ENCODE data around the gene ROCK2. TPM values are rescaled to one million over a fixed set of nuclear protein-coding genes. Genes with fewer than 3 reads are reported as not detected.

The ROCK2 gene
- total and polyA plus RNA-seq, 8 donors, result 3.5 to 21.5 (median 12.1) TPM

GRCh38 chr2:11228692-11229091 lies 115.7 kb downstream of the ROCK2 start:
- no peak overlapping the region for H3K4me3 ChIP-seq
- intact Hi-C loops (cut with DNase I), result loop anchor here in 1 of 3 donors (10.0 kb wide), 1 partner anchor 94 kb away; a partner anchor contains a TSS
- no peaks in the 10 kb centered on the region for H3K27me3 ChIP-seq
- no peaks in the 10 kb centered on the region for H3K36me3 ChIP-seq
- FAIRE-seq, result no peak
- WGBS, 2 donors, result 52 to 58% methylated on average over 1 of the region's 1 CpG
- no peaks in the 10 kb centered on the region for H3K4me1 ChIP-seq
- no peak overlapping the region for H3K27ac ChIP-seq
- H3K9me3 ChIP-seq, result no peaks in the 10 kb centered on the region
- DNase-seq, result no peak
- ATAC-seq, result no peak
- TF ChIP-seq CTCF (IDR thresholded peaks at IDR 0.05), result no peak

- DNase-seq (no peak), ATAC-seq (no peak), FAIRE-seq (no peak)
- Histone ChIP-seq H3K27me3 (no peaks in the 10 kb centered on the region), H3K36me3 (no peaks in the 10 kb centered on the region), H3K4me1 (no peaks in the 10 kb centered on the region), H3K4me3 (no peak overlapping the region), H3K9me3 (no peaks in the 10 kb centered on the region), H3K27ac (no peak overlapping the region)
- no peak for TF ChIP-seq CTCF (IDR thresholded peaks at IDR 0.05)
- intact Hi-C loops (cut with DNase I), result loop anchor here in 1 of 3 donors (10.0 kb wide), 1 partner anchor 93 kb away; a partner anchor contains a TSS
These were observed 116.8 kb downstream of the ROCK2 start for GRCh38 chr2:11227595-11227994.

- H3K27me3 ChIP-seq, result no peaks in the 10 kb centered on the region
- FAIRE-seq (no peak), DNase-seq (no peak), ATAC-seq (no peak)
- intact Hi-C loops (cut with DNase I), result loop anchor here in 1 of 3 donors (10.0 kb wide), 1 partner anchor 90 kb away; a partner anchor contains a TSS
- peaks cover 0 to 13% (median 0%) of the 10 kb centered on the region in 3 donors for H3K36me3 ChIP-seq
- H3K9me3 ChIP-seq, result no peaks in the 10 kb centered on the region
- H3K4me1 ChIP-seq, result no peaks in the 10 kb centered on the region
- no peak overlapping the region for H3K27ac ChIP-seq
- no peak for TF ChIP-seq CTCF (IDR thresholded peaks at IDR 0.05)
- H3K4me3 ChIP-seq, result no peak overlapping the region
These were observed 119.5 kb downstream of the ROCK2 start for GRCh38 chr2:11224887-11225286.

- Histone ChIP-seq H3K4me1 (no peaks in the 10 kb centered on the region), H3K27ac (no peak overlapping the region), H3K9me3 (no peaks in the 10 kb centered on the region), H3K36me3 (peaks cover 0 to 13% (median 0%) of the 10 kb centered on the region in 3 donors), H3K27me3 (no peaks in the 10 kb centered on the region), H3K4me3 (no peak overlapping the region)
- no peak for FAIRE-seq
- WGBS, 2 donors, result 85 to 87% methylated on average over 5 of the region's 5 CpGs
- no peak for ATAC-seq
- intact Hi-C loops (cut with DNase I), result loop anchor here in 1 of 3 donors (10.0 kb wide), 1 partner anchor 88 kb away; a partner anchor contains a TSS
- no peak for DNase-seq
- TF ChIP-seq CTCF (IDR thresholded peaks at IDR 0.05), result no peak
These were observed 121.6 kb downstream of the ROCK2 start for GRCh38 chr2:11222845-11223244.

- Histone ChIP-seq H3K36me3 (peaks cover 0 to 13% (median 0%) of the 10 kb centered on the region in 3 donors), H3K27ac (no peak overlapping the region), H3K9me3 (no peaks in the 10 kb centered on the region), H3K27me3 (no peaks in the 10 kb centered on the region), H3K4me3 (no peak overlapping the region), H3K4me1 (no peaks in the 10 kb centered on the region)
- DNase-seq (no peak), ATAC-seq (no peak), FAIRE-seq (no peak)
- 93 to 98% methylated on average over 2 of the region's 2 CpGs for WGBS, 2 donors
- intact Hi-C loops (cut with DNase I), result loop anchor here in 1 of 3 donors (10.0 kb wide), 1 partner anchor 86 kb away; a partner anchor contains a TSS
- no peak for TF ChIP-seq CTCF (IDR thresholded peaks at IDR 0.05)
These were observed 124.0 kb downstream of the ROCK2 start for GRCh38 chr2:11220445-11220844.
